Gastrocnemius medialis (tissue), 4 donors: Measurements from ENCODE around the gene MEG3. TPM values are rescaled to one million over a fixed set of nuclear protein-coding genes. Genes with fewer than 3 reads are reported as not detected.

Experiments
- ATAC-seq, 2 donors: fragments of 150-250 bp; one replicate each; pipeline ENCODE4 v1.9.1; 2016
- DNase-seq, 2 donors: peaks; one replicate each; pipeline ENCODE4 v3.0.0-alpha.2; 2019
- H3K27ac ChIP-seq, 4 donors: fragments of 200-600 bp; sonication (generic); 1 replicate in 1 of 4; 2 replicates in 3 of 4; pipeline ENCODE4 v1.5.1; 2016 to 2018; ENCODE audit warnings: mild to moderate bottlenecking in 2 of 4, moderate library complexity in 1 of 4
- H3K27me3 ChIP-seq, 3 donors: fragments of 200-600 bp; sonication (generic) in 2 of 3; 1 replicate in 1 of 3; 2 replicates in 2 of 3; pipeline versions ENCODE4 v1.5.1 to v1.6.0; 2016 to 2019; ENCODE audit warnings: mild to moderate bottlenecking in 1 of 3, moderate library complexity in 1 of 3
- H3K36me3 ChIP-seq, 2 donors: fragments of 200-600 bp; sonication (generic) in 1 of 2; one replicate each; pipeline ENCODE4 v1.5.1; 2017 to 2018
- H3K4me1 ChIP-seq, 2 donors: fragments of 200-600 bp; sonication (generic) in 1 of 2; one replicate each; pipeline ENCODE4 v1.5.1; 2016 to 2017; ENCODE audit warnings: mild to moderate bottlenecking in 2 of 2
- H3K4me3 ChIP-seq, 4 donors: fragments of 200-600 bp; sonication (generic) in 3 of 4; 1 replicate in 1 of 4; 2 replicates in 3 of 4; pipeline ENCODE4 v1.5.1; 2016 to 2019; ENCODE audit warnings: mild to moderate bottlenecking in 2 of 4
- H3K9me3 ChIP-seq, 3 donors: fragments of 200-600 bp; sonication (generic) in 2 of 3; 1 replicate in 1 of 3; 2 replicates in 2 of 3; pipeline ENCODE4 v1.5.1; 2016 to 2019
- CTCF ChIP-seq, 5 experiments: fragments of 450-650 bp in 3 of 5; fragments of 200-600 bp in 2 of 5; sonication (generic) in 2 of 5; IDR thresholded peaks in 4 of 5; conservative IDR thresholded peaks in 1 of 5; 1 replicate in 4 of 5; 2 replicates in 1 of 5; pipeline ENCODE4 v1.5.1; 2016 to 2019; ENCODE audit warnings: antibody characterized with exemption in 5 of 5, mild to moderate bottlenecking in 3 of 5, moderate library complexity in 3 of 5
- POLR2A ChIP-seq, 2 donors: fragments of 450-650 bp; IDR thresholded peaks; one replicate each; pipeline ENCODE4 v1.6.1; 2017; ENCODE audit warnings: antibody characterized with exemption in 2 of 2, mild to moderate bottlenecking in 2 of 2, moderate library complexity in 2 of 2
- in situ Hi-C, 4 donors: fragments of 200-750 bp; cut with MboI; loops; one replicate each; pipeline versions ENCODE4 v1.15.0 to v1.8.0; 2017; ENCODE audit warnings: low sequenced_read_pairs in 4 of 4
- intact Hi-C: fragments of 100-400 bp; cut with DNase I; formaldehyde crosslinking; loops from one replicate; pipeline ENCODE4 v1.15.1; 2023; ENCODE audit warnings: low total_unique reads
- total RNA-seq, 4 donors: library from RNA; depleted of rRNA; stranded (reverse); fragments of >200 nt; gene quantifications; one replicate each; pipeline versions ENCODE4 v1.1.0 to v1.2.3, GENCODE V29; 2016

Gene MEG3
- total RNA-seq, 4 donors from 2014 or later, result 2.7 to 30.7 (median 5.2) TPM

- H3K27ac ChIP-seq, result no peak overlapping the region
- H3K4me1 ChIP-seq, result no peaks in the 10 kb centered on the region
- no peak overlapping the region for H3K4me3 ChIP-seq
- ATAC-seq (no peak), DNase-seq (no peak)
- TF ChIP-seq POLR2A (IDR thresholded peaks at IDR 0.05) (no peak), CTCF (IDR thresholded peaks at IDR 0.05 in 4 of 5, conservative IDR thresholded peaks at IDR 0.05 in 1 of 5) (no peak)
- intact Hi-C loops, result no loop called here
- H3K9me3 ChIP-seq, result no peaks in the 10 kb centered on the region
- in situ Hi-C loops, result no loop called here
- peaks cover 0 to 12% (median 0%) of the 10 kb centered on the region in 3 donors for H3K27me3 ChIP-seq
- no peaks in the 10 kb centered on the region for H3K36me3 ChIP-seq
These were observed 37.4 kb upstream of the MEG3 start for GRCh38 chr14:100788517-100788916.

GRCh38 chr14:100788942-100789341 lies 37.0 kb upstream of the MEG3 start:
- no peak overlapping the region for H3K4me3 ChIP-seq
- intact Hi-C loops, result no loop called here
- no peaks in the 10 kb centered on the region for H3K9me3 ChIP-seq
- H3K27me3 ChIP-seq, result peaks cover 0 to 12% (median 0%) of the 10 kb centered on the region in 3 donors
- ATAC-seq, result no peak
- no peaks in the 10 kb centered on the region for H3K36me3 ChIP-seq
- no peaks in the 10 kb centered on the region for H3K4me1 ChIP-seq
- DNase-seq, result no peak
- no peak overlapping the region for H3K27ac ChIP-seq
- in situ Hi-C loops, result no loop called here
- no peak for TF ChIP-seq POLR2A (IDR thresholded peaks at IDR 0.05)
- no peak for TF ChIP-seq CTCF (IDR thresholded peaks at IDR 0.05 in 4 of 5, conservative IDR thresholded peaks at IDR 0.05 in 1 of 5)

- DNase-seq, result no peak
- H3K27me3 ChIP-seq, result peaks cover 0 to 12% (median 0%) of the 10 kb centered on the region in 3 donors
- ATAC-seq, result no peak
- no peak for TF ChIP-seq POLR2A (IDR thresholded peaks at IDR 0.05)
- no peak for TF ChIP-seq CTCF (IDR thresholded peaks at IDR 0.05 in 4 of 5, conservative IDR thresholded peaks at IDR 0.05 in 1 of 5)
- H3K4me1 ChIP-seq, result no peaks in the 10 kb centered on the region
- intact Hi-C loops (no loop called here), in situ Hi-C loops (no loop called here)
- H3K9me3 ChIP-seq, result no peaks in the 10 kb centered on the region
- no peaks in the 10 kb centered on the region for H3K36me3 ChIP-seq
- H3K27ac ChIP-seq, result no peak overlapping the region
- H3K4me3 ChIP-seq, result no peak overlapping the region
These were observed 36.2 kb upstream of the MEG3 start for GRCh38 chr14:100789460-100790417.

GRCh38 chr14:100790502-100791347 lies 35.2 kb upstream of the MEG3 start:
- Histone ChIP-seq H3K27me3 (peaks cover 0 to 12% (median 0%) of the 10 kb centered on the region in 3 donors), H3K9me3 (no peaks in the 10 kb centered on the region), H3K27ac (no peak overlapping the region), H3K4me3 (no peak overlapping the region), H3K36me3 (no peaks in the 10 kb centered on the region), H3K4me1 (no peaks in the 10 kb centered on the region)
- ATAC-seq (no peak), DNase-seq (no peak)
- in situ Hi-C loops (no loop called here), intact Hi-C loops (no loop called here)
- no peak for TF ChIP-seq CTCF (IDR thresholded peaks at IDR 0.05 in 4 of 5, conservative IDR thresholded peaks at IDR 0.05 in 1 of 5)
